HG03558 (cell line): Measurements from ENCODE around the gene MSH3.
"Not testable (repeated sequence)": the region's sequence is repeated elsewhere in the genome, so short reads cannot be mapped to it uniquely, and the experiment has no call there.

Experiments used
- ATAC-seq: cut with Tn5 transposase; IDR thresholded peaks from one replicate; pipeline ENCODE4 v1.9.1; 2021; ENCODE audit warnings: moderate number of reproducible peaks; ENCODE audit not compliant: unreplicated experiment; ENCODE audit errors: extremely low read depth

The MSH3 gene

GRCh38 chr5:80655231-80655774 lies 851 bp downstream of the MSH3 start:
- ATAC-seq: no peak

- ATAC-seq: no peak
These were observed 2.0 kb downstream of the MSH3 start for GRCh38 chr5:80656425-80656824.

- ATAC-seq: no peak
These were observed 4.7 kb downstream of the MSH3 start for GRCh38 chr5:80659106-80659505.

GRCh38 chr5:80660661-80661060 lies 6.2 kb downstream of the MSH3 start:
- ATAC-seq: not testable (repeated sequence)

- no peak for ATAC-seq
These were observed 7.7 kb downstream of the MSH3 start for GRCh38 chr5:80662108-80662507.

GRCh38 chr5:80665057-80665456 lies 10.6 kb downstream of the MSH3 start:
- ATAC-seq: no peak

- no peak for ATAC-seq
These were observed 12.9 kb downstream of the MSH3 start for GRCh38 chr5:80667384-80667783.

GRCh38 chr5:80668016-80668969 lies 13.8 kb downstream of the MSH3 start:
- ATAC-seq: peak; percentile 40

GRCh38 chr5:80672140-80672736 lies 17.8 kb downstream of the MSH3 start:
- ATAC-seq: no peak

GRCh38 chr5:80676706-80677105 lies 22.3 kb downstream of the MSH3 start:
- ATAC-seq: no peak

- ATAC-seq: no peak
These were observed 32.3 kb downstream of the MSH3 start for GRCh38 chr5:80686757-80687156.

- ATAC-seq: no peak
These were observed 34.4 kb downstream of the MSH3 start for GRCh38 chr5:80688648-80689420.

GRCh38 chr5:80689627-80690026 lies 35.2 kb downstream of the MSH3 start:
- ATAC-seq: no peak

- no peak for ATAC-seq
These were observed 41.2 kb downstream of the MSH3 start for GRCh38 chr5:80695666-80696065.

GRCh38 chr5:80696450-80696849 lies 42.0 kb downstream of the MSH3 start:
- ATAC-seq: no peak

- no peak for ATAC-seq
These were observed 42.6 kb downstream of the MSH3 start for GRCh38 chr5:80697100-80697499.

- no peak for ATAC-seq
These were observed 43.9 kb downstream of the MSH3 start for GRCh38 chr5:80698369-80698768.

GRCh38 chr5:80701597-80701996 lies 47.1 kb downstream of the MSH3 start:
- ATAC-seq: no peak

GRCh38 chr5:80703291-80703690 lies 48.8 kb downstream of the MSH3 start:
- no peak for ATAC-seq

- ATAC-seq: no peak
These were observed 49.3 kb downstream of the MSH3 start for GRCh38 chr5:80703747-80704146.

- ATAC-seq: no peak
These were observed 49.8 kb downstream of the MSH3 start for GRCh38 chr5:80704221-80704620.
